GM18867 (cell line): Measurements from ENCODE around the gene BRI3BP.
"Not testable (repeated sequence)": the region's sequence is repeated elsewhere in the genome, so short reads cannot be mapped to it uniquely, and the experiment has no call there.

ENCODE experiments used
- ATAC-seq: cut with Tn5 transposase; IDR thresholded peaks from one replicate; pipeline ENCODE4 v1.9.1; 2021; ENCODE audit warnings: mild to moderate bottlenecking, moderate library complexity; ENCODE audit not compliant: unreplicated experiment

The BRI3BP gene

DNA sequence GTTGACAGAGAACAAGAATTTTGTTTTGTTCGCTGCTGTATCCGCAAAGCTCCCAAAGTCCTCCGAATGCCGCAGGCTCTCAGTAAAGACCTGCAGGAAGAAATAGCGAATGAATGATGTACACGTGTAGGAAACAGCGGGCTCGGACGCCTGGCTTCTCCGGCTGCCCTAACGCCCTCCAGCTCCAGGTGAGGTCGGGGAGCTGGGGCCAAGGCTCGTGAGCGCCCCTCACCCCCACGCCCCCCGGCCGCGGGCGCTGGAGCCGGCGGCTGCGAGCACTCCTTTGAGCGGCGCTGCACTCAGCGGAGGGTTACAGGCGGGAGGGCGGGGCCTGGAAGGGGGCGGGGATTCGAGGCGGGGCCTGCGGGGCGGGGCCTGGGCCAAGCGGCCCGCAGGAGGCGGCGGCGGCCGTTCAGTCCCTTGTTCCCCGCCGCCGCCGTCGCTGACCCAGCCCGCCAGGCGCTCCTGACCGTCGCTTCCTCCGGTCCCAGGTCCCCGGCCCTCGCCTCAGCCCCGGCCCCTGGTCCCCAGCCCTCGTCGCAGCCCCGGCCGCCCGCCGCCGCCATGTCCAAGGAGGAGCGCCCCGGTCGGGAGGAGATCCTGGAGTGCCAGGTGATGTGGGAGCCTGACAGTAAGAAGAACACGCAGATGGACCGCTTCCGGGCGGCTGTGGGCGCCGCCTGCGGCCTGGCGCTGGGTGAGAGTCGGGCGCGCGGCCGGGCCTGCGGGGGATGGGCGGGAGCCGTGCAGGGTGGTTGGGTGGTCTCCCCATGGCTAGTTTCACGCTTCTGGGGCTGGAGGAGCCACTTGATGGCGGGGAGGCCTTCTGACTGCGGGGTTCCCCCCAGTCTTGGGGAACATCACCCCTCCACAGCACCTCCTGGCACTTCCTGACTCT is 71.8 kb downstream of the BRI3BP start, which contains the start of gene AACS:
AACS (plus strand) TSS at position 415 of the 898 bp plus-strand sequence; CDS start at position 565, 150 bp downstream.
- peak; percentile 89 for ATAC-seq

DNA sequence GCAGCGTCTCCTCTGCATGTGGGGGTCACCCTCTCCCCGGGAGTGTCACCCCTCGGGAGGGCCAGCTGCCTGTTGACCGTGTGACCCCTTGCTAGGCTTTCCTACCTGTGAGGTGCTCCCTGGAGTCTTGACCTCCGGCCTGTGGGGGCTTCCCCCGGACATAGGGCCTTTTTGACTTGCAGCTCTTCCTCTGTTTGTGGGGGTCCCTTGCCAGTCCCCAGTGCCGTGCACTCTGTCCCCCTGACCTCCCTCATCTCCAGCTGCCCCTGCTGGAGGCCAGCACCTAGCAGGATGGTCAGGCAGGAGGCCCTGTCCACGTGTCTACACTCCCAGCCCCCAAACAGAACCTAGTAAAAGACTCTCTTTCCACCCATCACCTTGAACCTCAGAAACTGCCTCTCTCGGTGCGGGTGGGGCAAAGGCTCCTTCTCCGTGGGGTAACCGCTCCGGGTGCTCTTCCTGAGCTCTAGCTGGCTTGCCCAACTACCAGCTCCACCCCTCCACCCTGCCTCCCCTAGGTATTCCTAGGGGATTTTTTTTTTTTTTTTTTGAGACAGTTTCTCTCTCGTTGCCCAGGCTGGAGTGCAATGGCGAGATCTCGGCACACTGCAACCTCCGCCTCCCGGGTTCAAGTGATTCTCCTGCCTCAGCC is 72.6 kb downstream of the BRI3BP start:
- peak; percentile 11 for ATAC-seq

DNA sequence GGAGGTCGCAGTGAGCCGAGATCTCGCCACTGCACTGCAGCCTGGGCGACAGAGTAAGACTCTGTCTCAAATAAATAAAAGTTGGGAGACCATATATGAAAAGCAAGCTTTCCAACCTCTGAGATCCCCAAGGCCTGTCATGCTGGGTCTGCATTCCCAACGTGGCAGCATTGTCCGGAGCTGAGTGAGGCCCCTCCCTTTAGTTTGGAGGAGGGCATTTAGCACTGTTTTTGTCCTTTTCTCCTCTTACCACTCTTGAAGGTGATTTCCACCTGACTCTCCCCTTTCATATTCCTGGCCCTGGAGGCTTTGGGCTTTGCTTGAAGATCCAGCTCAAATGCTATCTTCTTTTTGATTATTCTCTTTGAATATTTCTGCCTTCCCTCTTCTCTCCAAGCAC is 74.9 kb downstream of the BRI3BP start:
- no peak for ATAC-seq

DNA sequence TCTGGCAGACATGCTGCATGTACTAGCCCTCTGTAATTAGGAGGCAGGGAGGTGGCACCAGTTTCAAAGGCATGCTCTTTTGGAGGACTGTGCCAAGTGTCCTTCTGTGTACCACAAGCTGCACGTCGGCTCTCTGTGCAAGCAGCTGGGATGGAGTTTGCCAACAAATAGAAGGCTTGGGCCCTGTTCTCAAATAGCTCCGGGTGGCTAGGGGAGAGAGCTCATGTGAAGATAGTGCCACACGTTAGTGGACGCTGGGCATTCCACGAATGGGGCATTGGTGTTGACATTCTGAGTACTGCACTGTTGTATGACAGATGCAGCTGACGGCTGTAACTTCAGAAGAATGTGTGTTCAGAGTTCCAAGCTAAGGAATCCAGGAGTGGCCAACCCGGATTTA is 76.2 kb downstream of the BRI3BP start:
- no peak for ATAC-seq

DNA sequence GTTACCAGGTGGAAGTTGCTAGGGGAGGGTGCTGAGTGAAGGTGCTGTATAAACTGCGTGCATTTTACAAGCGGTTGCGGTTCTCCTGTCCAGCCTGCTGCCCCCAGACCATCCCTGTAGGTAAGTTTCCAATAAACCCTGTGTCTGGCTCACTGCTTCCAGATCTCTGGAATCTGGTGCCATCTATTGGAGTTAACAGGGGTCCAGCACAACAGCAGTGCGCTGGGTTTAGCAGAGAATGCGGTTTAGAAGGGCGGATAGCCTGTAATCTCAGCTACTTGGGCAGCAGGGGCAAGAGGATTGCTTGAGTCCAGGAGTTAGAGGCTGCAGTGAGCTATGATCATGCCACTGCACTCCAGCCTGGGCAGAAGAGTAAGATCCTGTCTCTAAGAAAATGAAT is 76.7 kb downstream of the BRI3BP start:
- ATAC-seq, result no peak

DNA sequence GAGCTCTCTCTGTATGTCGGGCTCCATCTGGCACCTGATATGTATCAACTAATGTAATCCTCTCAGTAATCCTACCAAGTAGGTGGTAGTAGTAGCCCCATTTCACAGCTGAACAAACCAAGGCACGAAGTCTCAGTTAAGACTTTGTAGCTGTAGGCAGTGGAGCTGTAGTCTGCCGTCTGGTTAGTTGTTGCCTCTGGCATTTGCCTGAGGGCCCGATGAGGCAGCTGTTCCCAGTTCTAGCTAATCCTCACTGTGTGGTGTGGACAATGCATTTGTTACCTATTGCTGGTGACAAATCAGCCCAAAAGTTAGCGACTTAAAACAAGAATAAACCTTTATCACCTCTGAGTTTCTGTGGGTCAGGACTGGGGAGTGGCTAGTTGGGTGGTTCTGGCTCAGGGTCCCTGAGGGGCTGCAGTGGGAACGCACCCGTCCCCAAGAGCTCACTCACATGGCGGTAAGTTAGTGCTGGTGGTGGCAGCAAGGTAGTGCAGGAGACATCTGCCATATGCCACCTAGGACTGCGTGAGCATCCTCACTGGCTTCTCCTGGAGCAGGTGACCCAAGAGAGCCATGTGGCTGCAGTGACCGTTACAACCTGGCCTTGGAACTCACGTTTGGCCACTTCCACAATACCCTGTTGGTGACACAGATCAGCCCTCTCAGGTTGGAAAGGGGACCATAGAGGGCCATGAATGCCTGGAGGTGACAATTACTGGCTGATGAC is 77.4 kb downstream of the BRI3BP start:
- ATAC-seq, result no peak

DNA sequence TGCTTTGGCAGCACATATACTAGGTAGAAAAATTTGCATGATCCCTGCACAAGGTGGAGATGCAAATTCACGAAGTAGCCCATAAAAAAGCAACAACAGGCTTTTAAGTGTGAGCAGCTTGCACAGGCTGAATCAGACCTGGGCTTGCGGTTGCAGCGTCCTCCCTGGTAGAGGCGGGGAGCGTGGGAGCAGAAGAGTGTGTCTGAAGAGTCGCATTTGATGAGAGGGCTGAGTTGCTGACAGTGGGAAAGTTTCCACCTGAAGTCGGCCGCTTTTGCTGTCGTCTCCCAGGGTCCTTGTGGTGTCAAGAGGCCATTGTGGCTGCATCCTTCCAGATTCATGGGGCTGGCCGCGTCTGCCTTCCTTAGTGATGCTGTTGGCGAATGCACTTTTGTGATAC is 78.0 kb downstream of the BRI3BP start:
- ATAC-seq, result no peak

DNA sequence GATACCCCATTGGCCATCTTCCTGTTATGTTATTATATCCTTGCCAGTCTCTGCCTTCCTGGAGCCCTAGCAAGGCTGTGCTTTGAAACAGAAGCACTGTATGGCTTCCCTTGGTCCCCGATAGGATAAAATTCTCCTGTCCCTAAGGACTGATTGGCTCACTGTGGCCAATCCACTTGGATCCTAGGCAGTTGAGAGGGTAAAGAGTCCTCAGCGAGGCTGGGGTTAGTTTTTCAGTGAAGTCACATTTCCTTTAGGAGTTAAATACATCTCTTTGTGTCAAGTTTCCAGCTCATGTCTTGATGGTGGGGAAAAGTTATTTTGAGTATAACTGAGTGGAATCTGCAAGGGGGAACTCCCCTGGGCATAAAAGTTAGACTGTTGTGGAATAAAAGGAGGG is 79.1 kb downstream of the BRI3BP start:
- ATAC-seq, result no peak

DNA sequence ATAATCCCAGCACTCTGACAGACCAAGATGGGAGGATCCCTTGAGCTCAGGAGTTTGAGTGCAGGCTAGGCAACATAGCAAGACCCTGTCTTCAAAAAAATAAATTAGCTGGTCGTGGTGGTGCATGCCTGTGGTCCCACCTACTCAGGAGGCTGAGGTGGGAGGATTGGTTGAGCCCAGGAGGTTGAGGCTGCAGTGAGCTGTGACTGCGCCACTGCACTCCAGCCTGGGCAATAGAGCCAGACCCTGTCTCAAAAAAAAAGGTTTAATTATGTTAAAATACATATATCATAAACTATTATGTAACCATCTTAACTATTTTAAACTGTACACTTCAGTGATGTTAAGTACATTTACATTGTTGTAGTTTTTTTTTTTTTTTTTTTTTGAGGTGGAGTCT is 80.8 kb downstream of the BRI3BP start:
- not testable (repeated sequence) for ATAC-seq

DNA sequence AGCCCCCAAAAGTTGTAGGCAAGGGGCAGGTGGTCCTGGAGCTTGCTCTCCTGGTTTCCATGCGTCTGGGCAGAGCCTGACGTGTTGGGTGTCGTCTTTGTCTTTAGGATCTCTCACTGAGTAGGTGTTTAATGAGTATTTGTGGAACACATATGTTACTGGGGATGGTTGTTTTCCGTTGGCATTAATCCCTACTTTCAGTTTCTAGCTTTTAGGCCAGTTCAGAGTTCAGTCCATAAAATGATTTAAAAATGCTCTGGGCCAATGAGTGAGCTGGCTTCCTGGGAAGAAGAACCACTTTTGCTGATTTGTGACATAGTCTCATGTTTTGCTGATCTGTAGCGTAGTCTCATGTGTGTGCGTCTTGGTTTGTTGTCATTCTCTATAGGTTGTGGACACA is 82.7 kb downstream of the BRI3BP start:
- ATAC-seq, result no peak

DNA sequence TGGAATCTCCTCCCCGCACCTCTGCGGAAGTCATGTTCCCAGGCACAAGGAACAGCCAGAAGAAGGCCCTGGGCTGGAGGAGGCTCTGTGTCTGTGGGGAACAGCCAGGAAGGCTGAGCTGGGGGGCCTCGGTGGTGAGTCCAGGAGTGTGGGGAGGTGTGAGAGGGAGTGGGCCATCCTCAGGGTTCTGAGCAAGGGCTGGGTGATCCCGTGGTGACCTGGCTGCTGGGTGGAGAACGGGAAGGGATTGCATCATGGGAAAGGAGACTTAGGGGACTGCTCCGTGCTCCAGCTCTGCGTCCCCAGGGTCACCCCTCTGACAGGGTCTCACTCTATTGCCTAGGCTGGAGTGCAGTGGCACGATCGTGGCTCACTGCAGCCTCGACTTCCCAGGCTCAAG is 85.6 kb downstream of the BRI3BP start:
- no peak for ATAC-seq

DNA sequence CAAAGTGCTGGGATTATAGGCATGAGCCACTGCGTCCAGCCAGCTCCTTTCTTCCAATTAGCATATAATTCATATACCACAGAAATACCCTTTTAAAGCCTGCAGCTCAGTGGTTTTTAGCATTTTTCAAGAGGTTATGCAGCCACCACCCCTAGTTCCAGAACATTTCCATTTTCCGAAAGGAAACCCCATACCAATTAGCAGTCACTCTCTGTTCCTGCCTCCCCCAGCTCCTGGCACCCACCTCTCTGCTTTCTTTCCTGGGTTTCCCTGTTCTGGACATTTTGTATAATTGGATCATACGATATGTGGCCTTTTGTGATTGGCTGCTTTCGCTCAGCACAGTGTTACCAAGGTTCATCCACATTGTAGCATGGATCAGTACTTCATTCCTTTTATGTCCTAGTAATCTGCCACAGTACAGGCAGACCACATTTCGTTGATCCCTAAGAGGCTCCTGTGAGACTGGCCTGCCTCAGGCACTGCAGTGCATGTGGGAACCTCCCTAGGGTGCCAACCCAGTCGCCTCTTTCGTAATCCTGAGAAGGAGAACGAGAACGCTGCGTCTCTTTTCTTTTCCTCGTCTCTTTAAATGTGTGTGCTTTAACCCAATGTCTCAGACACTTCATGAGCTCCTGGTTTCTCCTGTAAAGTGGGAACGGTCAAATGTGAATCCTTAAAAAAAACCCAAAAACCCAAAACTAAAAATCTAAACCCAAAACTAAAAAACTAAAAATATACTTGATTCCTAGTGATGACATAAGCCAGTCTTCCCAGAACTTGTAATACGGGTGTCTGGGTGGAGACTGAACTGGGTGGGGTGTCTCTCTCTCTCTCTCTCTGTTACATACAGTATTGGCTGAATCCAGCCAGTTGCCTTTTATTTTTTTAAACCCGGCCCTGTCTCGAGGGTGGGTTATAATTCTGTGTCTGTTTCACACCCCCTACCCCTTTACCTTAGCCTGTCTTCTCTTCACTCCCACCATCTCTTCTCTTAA is 86.5 kb downstream of the BRI3BP start:
- no peak for ATAC-seq
